Ecto neural progenitor cell (in vitro differentiated cells): ENCODE results near the gene MAFG.

Source experiments
- DNase-seq: peaks from one replicate; pipeline ENCODE4 v3.0.0-alpha.2; 2018; ENCODE audit warnings: low spot score

The MAFG gene

GRCh38 chr17:81898029-81898866 is 29.3 kb downstream of the MAFG start:
- DNase-seq: no peak

GRCh38 chr17:81895400-81895799 is 32.1 kb downstream of the MAFG start:
- DNase-seq: no peak

- DNase-seq: no peak
These were observed 36.3 kb downstream of the MAFG start for GRCh38 chr17:81891303-81891552.

DNA sequence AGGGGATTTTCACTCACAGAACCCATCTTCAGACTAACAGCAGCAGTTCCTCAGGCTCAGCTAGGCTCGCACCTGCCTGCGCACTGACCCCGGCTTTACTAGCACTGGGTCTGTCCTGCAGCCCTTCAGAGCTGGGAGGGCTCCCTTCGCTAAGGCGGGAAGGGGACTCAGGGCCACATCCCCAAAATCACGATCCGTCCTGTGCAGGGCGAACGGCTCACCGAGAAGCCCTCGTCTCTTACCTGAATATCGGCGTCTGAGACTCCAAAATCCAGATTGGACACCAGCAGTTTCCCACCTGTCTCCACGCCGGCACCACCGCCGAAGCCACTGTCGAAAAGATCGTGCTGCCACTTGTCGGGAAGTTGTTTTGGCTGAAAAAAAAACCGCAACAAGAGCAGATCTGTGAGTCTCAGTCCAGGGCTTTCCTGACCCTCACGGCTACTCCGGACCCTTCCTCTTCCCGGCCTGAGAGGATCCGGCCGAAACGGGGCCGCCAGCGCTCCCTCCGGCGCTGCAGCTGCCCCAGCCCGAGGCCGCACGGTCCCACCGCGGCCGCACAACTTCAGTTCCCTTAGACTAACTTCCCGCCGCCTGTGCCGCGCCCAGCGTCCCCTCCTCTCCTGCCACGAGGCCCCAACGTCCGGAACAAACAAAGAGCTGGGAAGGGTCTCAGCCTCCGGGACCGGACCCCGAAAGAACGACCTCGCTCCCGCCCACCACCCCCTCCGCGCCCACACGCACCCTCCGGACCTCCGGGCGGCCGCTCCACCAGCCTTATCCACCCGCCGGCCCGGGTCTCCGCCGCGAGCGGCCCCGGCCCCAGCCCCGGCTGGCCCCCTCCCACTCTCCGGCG is 36.9 kb downstream of the MAFG start:
- no peak for DNase-seq

- DNase-seq: no peak
These were observed 37.9 kb downstream of the MAFG start for GRCh38 chr17:81889602-81890001.

- no peak for DNase-seq
These were observed 38.4 kb downstream of the MAFG start for GRCh38 chr17:81888988-81889595.

DNA sequence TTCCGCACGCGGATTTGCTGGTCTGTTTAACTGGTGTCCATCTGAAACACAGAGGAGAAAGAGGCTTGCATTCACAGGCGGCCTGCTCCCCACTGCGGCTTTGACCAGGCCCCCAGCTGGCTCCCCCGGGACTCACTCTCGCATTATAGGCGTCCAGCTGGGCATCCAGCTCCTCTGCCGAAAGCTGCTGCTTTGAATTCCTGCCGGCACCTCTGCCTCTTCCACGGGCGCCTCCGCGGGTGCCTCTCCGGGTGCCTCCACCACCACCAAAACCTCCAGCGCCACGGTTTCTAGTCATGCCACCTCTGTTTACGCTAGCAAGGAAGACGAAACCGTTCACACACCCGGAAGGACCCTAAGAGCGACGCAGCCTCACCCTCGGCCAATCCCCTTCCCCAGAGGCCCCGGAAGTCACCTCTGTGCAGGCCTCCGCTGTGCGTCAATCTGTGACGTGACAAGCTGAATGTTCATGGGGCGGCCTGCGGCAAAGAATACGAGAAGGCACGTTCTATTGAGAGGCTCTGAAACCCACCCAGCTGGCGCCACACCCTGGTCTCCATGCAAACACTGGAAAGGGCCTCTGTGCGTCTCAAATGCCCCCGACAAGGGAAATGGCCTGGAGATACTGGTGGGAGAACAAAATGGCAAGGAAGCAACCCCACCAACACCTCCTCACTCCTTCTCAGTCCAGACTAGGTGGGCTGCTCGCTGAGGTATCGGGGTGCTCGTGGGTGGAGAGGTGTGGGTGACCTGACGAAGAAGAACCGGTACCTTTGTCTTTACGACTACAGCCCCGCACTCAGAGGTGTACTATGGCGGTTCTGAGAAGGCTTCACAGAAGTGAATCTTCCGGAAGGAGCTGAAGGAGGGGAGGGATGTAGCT is 39.2 kb downstream of the MAFG start:
- DNase-seq: no peak

- no peak for DNase-seq
These were observed 41.5 kb downstream of the MAFG start for GRCh38 chr17:81885869-81886548.

- DNase-seq: no peak
These were observed 42.1 kb downstream of the MAFG start for GRCh38 chr17:81885454-81885853.

DNA sequence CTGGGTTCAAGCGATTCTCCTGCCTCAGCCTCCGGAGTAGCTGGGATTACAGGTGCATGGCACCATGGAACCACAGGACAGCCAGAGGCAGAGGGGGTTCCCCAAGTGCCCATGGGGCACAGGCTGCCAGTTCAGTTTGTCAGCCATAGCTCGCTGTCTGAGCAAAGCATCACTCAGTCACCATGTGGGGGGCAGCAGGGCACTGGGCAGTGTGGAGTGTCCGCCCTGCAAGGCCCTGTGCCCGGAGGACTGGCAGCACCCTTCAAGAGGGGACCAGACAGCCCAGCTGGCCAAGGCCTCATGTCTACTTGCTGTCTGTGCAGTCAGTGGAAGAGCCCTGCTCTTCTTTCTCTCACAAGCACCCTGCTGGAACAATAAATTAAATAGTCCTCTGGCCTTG is 42.6 kb downstream of the MAFG start:
- no peak for DNase-seq

DNA sequence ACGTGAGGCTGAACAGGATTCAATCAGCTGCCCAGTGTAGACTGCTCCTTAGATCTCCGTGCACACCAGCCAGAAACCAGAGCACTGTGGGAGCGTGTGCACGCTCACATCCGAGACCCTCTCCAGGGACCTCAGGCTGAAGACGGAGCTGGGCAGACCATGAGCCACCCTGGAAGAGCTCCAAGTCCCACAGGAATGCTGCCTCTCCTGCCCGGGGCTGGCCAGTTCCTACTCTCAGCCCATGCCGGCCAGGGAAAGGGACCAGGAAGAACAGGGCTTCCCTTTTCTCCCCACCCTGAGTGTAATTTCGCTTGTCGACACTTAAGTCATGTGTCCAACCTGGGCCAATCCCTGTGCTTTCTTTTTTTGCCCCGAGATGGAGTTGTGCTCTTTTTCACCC is 43.0 kb downstream of the MAFG start:
- no peak for DNase-seq

DNA sequence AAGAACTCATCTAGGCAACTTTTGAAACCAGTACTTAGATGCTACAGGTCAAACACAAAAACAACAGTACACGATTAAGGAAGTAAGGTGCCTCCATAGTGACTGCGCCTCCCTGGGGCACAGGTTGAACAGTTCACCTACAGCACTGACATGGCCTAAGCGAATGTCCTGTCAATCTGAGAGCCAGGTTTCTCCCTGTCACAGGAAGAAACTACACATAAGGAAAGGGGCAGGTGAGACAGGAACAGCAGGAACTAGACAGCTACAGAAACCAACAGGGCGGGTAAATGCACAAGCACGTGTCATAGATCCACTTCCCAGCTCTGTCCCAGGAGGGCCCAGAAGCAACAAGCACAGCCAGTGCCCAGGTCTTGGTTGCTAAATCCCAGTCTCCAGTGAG is 48.4 kb downstream of the MAFG start:
- no peak for DNase-seq

GRCh38 chr17:81878294-81878693 is 49.2 kb downstream of the MAFG start:
- DNase-seq: no peak

DNA sequence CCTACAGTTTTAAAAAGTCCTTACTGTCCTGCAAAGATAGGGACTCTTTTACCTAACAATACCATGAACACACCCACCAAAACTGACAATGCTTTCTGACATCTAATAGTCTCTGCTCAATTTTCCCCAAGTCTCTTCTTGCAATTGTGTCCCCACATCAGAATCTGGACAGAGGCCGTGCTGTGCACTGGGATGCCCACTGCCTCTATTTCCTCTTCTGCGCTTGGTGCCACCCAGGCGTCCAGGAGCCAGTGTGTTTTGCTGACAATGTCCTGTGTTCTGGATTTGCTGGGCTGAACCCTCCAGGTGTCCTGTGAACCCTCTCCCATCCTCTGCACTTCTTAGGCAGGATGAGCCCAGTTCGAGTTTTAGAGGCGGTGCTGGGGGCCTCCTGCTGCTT is 50.0 kb downstream of the MAFG start:
- no peak for DNase-seq

GRCh38 chr17:81871387-81872230 is 55.9 kb downstream of the MAFG start:
- peak; percentile 97 for DNase-seq

DNA sequence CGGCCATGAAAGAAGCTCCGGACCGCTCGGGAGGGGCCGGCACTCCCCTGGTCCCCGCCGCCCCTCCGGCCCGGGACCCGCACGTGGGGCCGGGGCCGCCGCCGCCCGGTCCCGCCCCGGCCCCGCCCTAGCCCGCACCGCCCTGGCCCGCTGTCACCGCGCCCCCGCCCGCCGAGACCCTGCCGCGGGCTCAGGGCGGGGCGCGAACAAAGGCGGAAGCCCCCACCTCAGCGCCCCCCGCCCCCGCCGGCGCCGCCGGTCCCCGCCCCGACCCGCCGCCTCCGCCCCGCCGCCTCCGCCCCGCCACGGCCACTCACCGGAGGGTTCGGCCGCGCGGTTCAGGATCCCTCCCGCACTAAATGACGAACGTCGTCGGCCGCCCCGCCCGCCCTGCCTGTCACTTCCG is 56.6 kb downstream of the MAFG start, which contains the start of gene ARHGDIA:
TSS of gene ARHGDIA (minus strand) at position 357 of the 406 bp plus-strand sequence. CDS start 1,407 bp downstream, outside the sequence.
- DNase-seq: no peak

GRCh38 chr17:81870131-81870980 is 57.2 kb downstream of the MAFG start:
- DNase-seq: peak; percentile 75

GRCh38 chr17:81869221-81870130 is 58.1 kb downstream of the MAFG start:
- peak; percentile 88 for DNase-seq
